K562 (cell line): Measurements from ENCODE around the gene ECSCR. TPM values are rescaled to one million over a fixed set of nuclear protein-coding genes. Genes with fewer than 3 reads are reported as not detected.

Source experiments
- ADNP ChIP-seq: fragments of 200-800 bp; sonication (Bioruptor generic); IDR thresholded peaks from 2 replicates; pipeline ENCODE4 v1.6.1; 2016; ENCODE audit warnings: missing genetic modification characterization, missing compliant biosample characterization
- ASH1L ChIP-seq: fragments of 450-650 bp; IDR thresholded peaks from 2 replicates; pipeline ENCODE4 v1.6.1; 2018; ENCODE audit warnings: borderline replicate concordance, mild to moderate bottlenecking, low read depth; ENCODE audit not compliant: partially characterized antibody
- CHD7 ChIP-seq: fragments of 200-600 bp; sonication (generic); IDR thresholded peaks from one replicate; pipeline ENCODE4 v1.6.1; 2012; ENCODE audit warnings: mild to moderate bottlenecking, low read depth, low read length, inconsistent platforms
- ETV6 ChIP-seq, 3 experiments: fragments of 150-350 bp in 1 of 3; sonication (generic) in 1 of 3; formaldehyde crosslinking in 1 of 3; IDR thresholded peaks; 2 replicates each; pipeline versions ENCODE4 v1.6.1 to v1.8.0; 2014 to 2022; ENCODE audit warnings: borderline replicate concordance in 2 of 3, low read depth in 2 of 3, antibody characterized with exemption in 1 of 3, low read length in 1 of 3, mild to moderate bottlenecking in 1 of 3, missing genetic modification reagents in 1 of 3
- HSF4 ChIP-seq: fragments of 250-450 bp; sonication (Bioruptor Pico); IDR thresholded peaks from 2 replicates; pipeline ENCODE4 v2.1.2; 2022; ENCODE audit warnings: mild to moderate bottlenecking, moderate library complexity, borderline replicate concordance
- NFYB ChIP-seq: IDR thresholded peaks from 2 replicates; pipeline ENCODE4 v1.6.1; 2011; ENCODE audit warnings: mild to moderate bottlenecking, moderate library complexity; ENCODE audit not compliant: insufficient read length; ENCODE audit errors: extremely low read depth
- PBX2 ChIP-seq, 2 experiments: IDR thresholded peaks in 1 of 2; conservative IDR thresholded peaks in 1 of 2; 2 replicates each; pipeline ENCODE4 v1.6.1; 2016; ENCODE audit warnings: low read depth in 2 of 2, mild to moderate bottlenecking in 1 of 2, missing compliant biosample characterization in 1 of 2, missing genetic modification characterization in 1 of 2, moderate library complexity in 1 of 2
- RAD51 ChIP-seq: fragments of 450-650 bp; IDR thresholded peaks from 2 replicates; pipeline ENCODE4 v1.7.1; 2016; ENCODE audit warnings: low read depth, mild to moderate bottlenecking, borderline replicate concordance
- SLC30A9 ChIP-seq: fragments of 250-450 bp; sonication (Bioruptor Pico); IDR thresholded peaks from 2 replicates; pipeline ENCODE4 v1.8.0; 2022; ENCODE audit warnings: mild to moderate bottlenecking, moderate library complexity
- SMARCA4 ChIP-seq: fragments of 450-650 bp; IDR thresholded peaks from 2 replicates; pipeline ENCODE4 v1.6.1; 2016
- SP2 ChIP-seq: IDR thresholded peaks from 2 replicates; pipeline ENCODE4 v1.6.1; 2011; ENCODE audit warnings: mild to moderate bottlenecking, low read depth, low read length, moderate library complexity; ENCODE audit not compliant: poor library complexity, severe bottlenecking; ENCODE audit errors: extremely low read depth
- polyA plus RNA-seq, 8 experiments: library from polyadenylated mRNA; depleted of rRNA in 4 of 8; stranded (reverse) in 5 of 8; unstranded in 3 of 8; fragments of >200 nt; fragmentation: Nextera tagmentation in 2 of 8; fragmentation: Illumina TruSeq in 1 of 8; extraction: Ambion mirVana in 2 of 8; extraction: Trizol in 1 of 8; gene quantifications; 2 replicates each; pipeline versions ENCODE4 v1.2.1 to v1.2.3, GENCODE V29; 2011 to 2014; ENCODE audit warnings: inconsistent platforms in 1 of 8, missing spikeins in 1 of 8
- total RNA-seq, 7 experiments: library from RNA; depleted of rRNA in 6 of 7; stranded (reverse); fragments of >200 nt in 6 of 7; fragmentation: Illumina TruSeq in 2 of 7; extraction: Trizol in 2 of 7; gene quantifications; 2 replicates each; pipeline versions ENCODE4 v1.2.1 to v1.2.3, GENCODE V29; 2011 to 2021; ENCODE audit warnings: low replicate concordance in 1 of 7

ECSCR gene
- total and polyA plus RNA-seq, 9 of the 15 experiments (the other 6 are each of a cell fraction or from before 2014, with no cell fraction given) = 0.10 to 0.25 (median 0.13) TPM; not detected in 6

GRCh38 chr5:139482050-139482889 is 19.7 kb upstream of the ECSCR start, which contains the start of gene STING1 (continued):
- TF ChIP-seq SP2 (no peak), CHD7 (no peak), NFYB (peak; percentile 4), SMARCA4 (0 out of 2 replicates have a peak, but pooled peaks have one; percentile 49), ADNP (tag) (no peak), HSF4 (no peak), SLC30A9 (CRISPR knock-in tag) (no peak), RAD51 (no peak), PBX2 (CRISPR knock-in tag; IDR thresholded peaks at IDR 0.05; ENCODE audit: low read depth) (no peak), PBX2 (tag; conservative IDR thresholded peaks at IDR 0.05; ENCODE audit: low read depth) (no peak), ASH1L (no peak), ETV6 (IDR thresholded peaks at IDR 0.05; ENCODE audit: borderline replicate concordance in 1 of 2, low read depth in 2 of 2, low read length in 1 of 2) (peak; percentile 83 to 96; a peak in 3 of 4 replicates), ETV6 (CRISPR knock-in tag; IDR thresholded peaks at IDR 0.05; ENCODE audit: borderline replicate concordance) (no peak)
